Measurements from ENCODE around the gene ESYT3.
"Not testable (repeated sequence)": the region's sequence is repeated elsewhere in the genome, so short reads cannot be mapped to it uniquely, and the experiment has no call there.

The ESYT3 gene

DNA sequence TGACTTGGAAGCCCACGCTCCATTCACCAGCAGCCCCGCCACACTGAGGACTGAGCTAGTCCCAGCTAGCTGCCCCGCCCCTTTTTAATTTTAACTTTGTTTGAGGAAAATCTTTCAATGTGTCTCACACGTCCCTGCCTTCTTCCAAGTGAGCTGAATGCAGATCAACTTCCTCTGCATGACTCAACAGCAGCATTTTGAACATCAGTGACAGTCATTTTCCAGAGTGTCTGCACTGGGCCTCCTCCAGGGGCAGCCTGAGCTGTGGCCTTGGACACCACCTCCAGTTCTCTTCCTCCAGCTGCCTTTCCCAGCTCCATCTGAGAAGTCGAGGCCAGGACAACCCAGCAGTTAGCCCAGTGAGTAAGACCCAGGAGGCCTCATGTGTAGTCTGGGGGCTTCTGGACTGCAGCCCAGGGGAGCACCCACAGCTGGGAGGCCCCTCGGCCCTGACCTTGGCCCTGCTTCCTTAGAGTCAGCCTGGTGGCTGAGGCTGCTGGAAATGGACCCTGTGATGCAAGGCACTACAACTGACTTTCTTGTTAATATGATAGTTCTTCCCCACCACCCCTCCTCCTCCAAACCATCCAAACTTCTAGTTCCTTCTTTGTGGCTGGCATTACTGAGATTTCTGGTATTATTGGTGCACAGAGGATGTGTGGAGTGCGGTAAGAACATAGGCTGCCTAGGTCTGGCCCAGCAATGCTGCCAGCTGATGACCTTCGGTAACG is 21.4 kb upstream of the ESYT3 start:
- DNase-seq = no peak

DNA sequence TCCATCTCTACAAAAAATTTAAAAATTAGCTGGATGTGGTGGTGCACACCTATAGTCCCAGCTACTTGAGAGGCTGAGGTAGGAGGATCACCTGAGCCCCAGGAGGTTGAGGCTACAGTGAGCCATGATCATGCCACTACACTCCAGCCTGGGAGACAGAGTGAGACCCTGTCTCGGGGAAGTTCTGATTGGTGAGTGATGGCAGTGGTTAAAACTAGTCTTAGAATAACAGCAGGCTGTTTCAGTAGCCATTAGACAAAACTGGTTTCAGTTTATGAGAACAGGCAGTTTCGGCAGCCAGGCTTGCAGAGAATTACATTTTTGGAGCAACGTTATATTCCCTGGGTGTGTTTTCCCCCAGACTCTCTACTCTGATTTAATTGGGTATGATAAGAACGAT is 18.2 kb upstream of the ESYT3 start:
- not testable (repeated sequence) for DNase-seq

DNA sequence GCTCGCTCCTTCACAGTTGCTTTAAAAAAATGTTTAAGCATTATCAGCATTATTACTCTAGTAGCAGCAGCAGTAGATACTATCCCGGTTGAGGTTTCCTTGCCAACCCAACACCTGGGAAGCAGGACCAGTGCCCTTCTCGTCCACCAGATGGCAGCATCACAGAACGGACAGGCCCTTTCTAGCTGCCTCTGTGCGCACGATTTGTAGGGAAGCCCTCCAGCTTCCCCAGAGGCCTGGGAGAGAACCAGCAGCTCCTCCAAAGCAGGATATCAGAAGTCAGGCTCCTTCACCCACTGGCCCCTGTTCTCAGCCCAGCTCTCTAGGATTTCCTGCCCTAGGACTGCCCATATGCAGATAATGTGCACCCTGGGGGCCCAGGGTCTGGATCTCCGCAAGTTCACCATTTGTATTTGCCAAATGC is 16.8 kb upstream of the ESYT3 start:
- DNase-seq = peak; percentile 76

DNA sequence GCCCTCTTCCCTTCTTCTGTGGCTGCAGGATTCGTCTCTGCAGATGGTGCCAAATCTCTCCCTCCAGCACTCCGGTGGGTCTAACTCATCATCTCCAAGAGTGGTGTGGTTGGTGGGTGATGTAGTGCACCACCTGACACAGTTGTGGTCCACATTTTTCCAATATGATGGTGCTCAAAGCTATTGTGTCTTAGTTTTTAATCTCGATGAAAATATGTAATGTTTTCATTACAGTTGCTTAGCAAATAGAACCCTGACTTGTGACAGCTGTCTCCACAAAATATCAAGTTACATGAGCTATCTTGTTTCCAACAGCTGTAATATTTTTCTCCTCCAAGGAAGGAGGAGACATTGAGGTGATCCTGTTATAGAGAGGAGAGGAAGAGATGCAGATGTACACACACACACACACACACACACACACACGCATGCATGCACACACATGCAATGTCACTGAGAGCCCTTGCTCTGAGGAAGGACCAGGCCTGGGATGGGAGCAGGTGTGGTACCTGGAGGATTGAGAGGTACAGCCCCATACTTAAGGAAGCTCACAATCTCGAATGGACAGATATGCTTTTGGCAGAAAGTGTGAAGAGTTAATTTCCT is 15.7 kb upstream of the ESYT3 start:
- no peak for DNase-seq

DNA sequence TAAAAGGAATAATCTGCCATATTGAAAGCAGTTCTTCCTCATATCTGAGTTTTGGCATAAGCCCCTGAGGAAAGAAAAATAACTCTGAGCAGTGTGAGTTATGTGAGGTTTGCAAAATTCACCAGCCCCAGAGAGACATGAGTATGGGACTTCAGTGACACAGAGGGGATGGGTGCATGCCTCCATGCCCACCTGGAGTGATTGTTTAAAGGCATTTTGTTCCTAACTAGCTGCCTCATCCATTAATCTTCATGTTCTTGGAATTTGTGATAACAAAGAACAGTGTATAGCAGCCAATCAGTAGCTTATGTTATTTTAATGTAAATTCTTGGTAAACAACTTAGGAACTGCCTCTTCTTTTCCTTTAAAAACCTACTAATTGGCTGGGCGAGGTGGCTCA is 11.1 kb upstream of the ESYT3 start:
- DNase-seq = no peak

DNA sequence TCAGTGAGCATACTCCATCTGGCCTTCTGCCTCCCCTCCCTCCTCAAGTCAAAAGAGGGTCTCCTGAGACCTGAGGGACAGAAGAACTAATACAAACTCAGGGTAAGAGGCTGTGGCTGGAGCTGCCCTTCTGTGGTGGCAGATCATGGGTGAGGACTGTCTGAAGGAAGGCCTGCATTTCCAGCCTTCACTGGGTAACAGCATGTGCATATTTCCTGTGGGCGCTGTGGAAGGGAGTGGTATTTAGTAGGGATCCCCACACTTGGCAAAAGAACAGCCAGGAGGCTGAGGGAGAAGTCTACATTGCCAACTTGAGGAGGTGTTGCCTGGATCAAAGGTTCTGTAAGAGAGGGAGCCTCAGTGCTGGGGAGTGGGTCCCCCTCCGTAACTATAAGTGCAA is 10.1 kb upstream of the ESYT3 start:
- no peak for DNase-seq

DNA sequence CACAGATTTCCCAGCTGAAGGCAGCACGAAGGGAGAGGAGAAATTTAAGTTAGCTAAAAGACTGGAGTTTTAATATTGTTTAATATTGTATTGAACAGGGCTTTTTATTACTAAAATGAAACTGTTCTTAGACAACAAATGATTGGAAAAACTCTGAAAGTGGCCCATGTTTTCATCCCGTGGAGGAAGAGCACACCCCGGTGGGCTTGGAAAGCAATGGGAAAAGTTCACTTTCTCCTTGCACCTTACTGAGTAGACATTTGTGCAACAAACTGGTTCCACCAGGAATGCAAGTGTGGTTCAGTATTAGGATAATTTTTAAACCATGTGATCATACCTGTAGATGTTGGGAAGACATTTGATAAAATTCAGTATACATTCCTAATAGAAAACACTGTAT is 8.2 kb upstream of the ESYT3 start:
- DNase-seq = no peak

DNA sequence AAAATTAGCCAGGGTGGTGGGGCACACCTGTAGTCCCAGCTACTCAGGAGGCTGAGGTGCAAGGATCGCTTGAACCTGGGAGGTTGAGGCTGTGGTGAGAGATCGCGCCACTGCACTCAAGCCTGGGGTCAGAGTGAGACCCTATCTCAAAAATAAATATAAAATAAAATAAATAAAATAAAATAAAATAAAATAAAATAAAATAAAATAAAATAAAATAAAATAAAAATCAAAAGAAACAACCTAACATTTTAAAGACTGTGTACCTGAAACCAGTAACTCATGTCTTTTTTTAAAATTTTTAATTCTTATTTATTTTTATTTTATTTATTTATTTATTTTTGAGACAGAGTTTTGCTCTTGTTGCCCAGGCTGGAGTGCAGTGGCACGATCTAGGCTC is 7.7 kb upstream of the ESYT3 start:
- DNase-seq = not testable (repeated sequence)

DNA sequence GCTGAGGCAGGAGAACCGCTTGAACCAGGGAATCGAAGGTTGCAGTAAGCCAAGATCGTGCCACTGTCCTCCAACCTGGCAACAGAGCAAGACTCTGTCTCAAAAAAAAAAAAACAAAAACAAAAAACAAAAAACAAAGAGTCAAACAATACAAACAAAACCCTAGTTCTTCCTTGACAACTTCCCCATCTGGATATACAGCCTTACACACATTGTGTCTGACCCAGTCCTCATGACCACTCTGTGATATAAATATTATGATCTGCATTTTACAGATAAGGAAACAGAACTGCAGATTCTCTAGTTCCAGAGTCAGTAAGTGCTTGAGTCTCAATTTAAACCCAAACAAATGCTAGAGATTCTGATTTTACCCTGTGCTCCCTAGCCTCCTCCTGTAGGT is 4.8 kb upstream of the ESYT3 start:
- no peak for DNase-seq

DNA sequence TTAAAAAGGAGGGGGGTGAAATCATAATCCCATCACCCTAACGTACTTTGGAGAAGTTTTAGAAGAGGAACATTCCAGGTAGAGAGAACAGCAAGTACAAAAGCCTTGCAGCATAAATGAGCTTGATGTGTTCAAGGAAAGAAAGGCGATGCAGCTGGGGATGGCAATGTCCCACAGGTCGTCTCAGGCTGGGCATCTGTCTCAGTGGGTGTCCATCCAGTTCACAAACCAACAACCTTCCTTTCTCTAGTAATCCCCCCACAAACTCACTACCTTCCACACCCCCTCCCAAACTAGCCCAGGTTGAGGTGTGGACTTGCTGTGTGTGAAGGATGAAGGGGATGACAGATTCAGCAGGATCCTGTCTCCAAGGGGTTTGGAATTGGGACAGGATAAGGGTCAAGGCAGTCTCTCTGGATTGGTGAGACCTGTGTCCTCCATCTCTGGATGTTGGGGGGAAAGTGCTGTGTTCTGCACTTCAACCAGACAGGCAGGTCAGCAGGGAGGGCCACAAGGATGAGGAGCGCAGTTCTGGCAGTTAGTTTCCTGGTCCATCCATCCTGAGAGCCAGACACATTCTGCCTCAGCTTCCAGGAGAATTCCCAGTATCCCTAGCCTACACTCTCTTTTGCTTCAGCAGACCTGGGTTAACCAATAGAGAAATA is 1.7 kb upstream of the ESYT3 start:
- DNase-seq = no peak

DNA sequence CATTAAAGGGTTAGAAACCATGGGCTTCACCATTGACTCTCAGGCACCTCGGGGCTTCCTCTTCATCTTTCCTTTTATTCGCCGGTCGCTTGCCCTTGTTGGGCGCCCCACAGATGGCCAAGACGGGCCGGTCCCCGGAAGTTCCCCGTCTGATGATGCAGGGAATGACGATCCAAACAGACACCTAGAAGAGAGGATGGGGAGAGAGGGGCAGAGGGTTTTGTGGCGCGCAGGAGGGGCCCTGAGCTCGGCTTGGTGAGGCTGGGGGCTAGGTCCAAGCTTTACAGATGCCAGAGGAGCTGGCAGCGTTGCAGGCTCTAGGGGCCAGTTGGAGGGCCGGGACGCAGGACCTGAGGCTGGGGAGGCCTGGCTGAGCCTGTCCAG is 532 bp upstream of the ESYT3 start:
- DNase-seq = no peak

DNA sequence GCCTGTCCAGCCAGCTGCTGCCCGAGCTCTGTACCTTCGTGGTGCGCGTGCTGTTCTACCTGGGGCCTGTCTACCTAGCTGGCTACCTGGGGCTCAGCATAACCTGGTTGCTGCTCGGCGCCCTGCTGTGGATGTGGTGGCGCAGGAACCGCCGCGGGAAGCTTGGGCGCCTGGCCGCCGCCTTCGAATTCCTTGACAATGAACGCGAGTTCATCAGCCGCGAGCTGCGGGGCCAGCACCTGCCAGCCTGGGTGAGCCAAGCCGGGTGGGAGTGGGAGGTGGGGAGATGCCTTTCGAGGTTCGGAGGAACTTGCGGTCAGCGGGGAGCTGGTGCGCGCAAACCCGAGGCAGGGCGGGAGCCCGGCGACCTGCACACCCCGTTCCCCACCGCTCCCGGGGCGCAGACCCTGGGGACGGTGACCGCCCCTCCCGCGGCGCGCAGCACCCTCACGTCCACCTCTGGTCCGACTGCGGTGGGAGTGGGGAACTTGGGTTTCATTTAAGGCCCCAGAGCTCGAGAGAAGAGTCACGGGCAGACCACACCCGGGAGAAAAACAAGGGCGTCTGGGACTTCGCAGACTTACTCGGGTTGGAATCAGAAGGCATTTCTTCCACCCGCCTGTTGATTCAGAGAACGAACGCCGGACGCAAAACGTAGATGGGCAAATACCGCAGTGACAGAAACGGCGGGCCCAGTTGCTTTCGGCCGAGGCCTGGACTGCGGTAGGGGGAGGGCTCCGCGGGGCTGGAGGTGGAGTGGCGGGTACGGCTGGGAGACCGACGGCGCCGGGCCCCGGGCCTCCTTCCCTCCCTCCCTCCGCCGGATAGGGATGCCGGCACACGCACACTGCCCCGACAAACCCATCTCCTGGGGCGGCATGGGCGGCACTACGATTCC is 708 bp downstream of the ESYT3 start:
- DNase-seq = no peak

DNA sequence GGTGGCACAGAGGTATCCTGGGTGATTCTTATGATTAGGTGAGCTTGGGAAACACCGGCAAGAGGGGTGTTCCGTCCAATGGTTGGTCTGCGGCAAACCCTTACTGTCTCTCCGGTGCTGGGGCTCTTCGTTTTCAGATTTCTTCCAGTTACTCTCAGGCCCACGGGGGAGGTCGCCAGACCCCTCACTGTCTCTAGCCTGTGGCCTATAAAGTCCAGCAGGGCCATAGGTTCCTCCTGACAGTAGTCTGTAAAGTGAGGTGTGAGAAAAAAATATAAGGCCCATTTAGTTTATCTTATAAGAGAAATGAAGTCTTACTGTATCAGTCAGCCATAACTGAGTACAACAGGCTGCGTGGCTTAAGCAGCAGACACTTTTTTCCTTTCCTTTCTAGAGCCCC is 1.4 kb downstream of the ESYT3 start:
- DNase-seq = no peak

DNA sequence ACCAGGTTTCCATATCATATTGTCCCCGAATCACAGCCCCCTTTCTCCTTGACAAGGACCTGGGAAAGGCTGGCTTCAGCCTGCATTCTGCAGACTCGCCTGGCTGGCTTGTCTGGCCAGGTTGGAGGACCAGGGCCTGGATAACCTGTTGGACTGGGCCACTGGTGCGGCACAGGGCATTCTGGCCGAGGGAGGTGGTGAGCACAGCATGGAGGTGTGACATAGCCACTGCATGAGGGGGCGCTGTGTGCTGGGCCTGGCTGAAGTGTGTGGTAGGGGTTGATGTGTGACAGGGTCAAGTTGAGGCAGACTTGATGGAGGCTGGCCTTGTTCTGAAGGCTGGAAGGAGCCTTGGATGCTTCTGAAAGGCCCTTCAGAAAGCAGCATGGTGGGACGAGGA is 2.9 kb downstream of the ESYT3 start:
- DNase-seq = no peak

DNA sequence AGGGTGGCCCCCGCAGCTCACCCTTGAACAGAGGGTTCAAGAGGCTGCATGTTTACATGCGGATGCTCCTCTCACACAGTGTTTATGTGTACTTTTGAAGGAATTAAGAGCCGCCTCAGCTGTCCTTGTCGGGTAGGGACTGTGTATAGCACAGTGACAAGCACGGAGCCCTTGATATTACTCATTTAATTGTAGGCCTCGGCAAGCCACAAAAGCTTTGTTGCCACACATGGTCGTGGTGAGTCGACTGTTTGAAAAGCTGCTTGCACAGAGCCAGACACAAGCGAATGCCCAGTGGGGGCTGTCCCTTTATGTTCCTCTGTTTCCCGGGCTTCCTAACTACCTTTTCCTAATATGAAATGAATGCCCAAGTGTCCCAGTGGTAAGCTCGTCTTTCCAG is 4.5 kb downstream of the ESYT3 start:
- no peak for DNase-seq

DNA sequence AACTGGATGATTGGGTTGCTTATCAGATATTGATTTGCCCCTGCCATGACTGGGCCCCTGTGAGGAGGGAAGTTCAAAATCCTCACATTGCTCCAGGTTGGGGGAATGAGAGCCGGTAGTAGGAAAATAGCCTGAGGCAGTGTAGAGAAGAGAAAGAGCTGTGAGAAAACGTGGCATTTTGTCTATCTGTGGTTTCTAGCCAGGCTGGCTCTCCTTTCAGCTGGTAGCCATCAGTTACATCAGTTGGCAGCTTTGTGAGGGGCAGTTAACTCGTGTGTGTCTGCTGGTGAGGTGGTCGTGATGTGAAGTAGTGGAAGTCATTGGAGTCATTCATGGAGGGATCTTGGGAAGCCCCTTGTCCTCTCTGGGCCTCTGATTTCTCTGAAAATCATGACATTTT is 5.2 kb downstream of the ESYT3 start:
- no peak for DNase-seq

DNA sequence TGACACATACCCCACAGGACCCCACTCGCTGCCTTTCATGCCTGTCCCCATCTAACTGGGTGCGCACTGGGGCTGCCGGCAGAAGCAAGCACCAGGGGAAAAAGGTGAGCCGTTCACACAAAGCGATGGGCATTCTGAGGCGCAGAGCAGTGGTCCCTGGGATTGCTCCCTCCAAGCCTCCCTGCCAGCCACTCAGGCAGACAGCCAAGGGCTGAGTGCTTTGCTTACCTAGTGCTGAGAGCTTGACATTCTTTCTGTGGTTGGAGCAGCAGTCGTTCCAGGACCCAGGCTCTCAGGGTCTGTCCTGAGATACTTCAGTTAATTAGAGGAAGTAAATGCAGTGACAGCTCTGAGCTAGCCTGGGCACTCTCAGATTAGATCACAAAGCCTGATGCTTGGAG is 5.7 kb downstream of the ESYT3 start:
- DNase-seq = no peak

DNA sequence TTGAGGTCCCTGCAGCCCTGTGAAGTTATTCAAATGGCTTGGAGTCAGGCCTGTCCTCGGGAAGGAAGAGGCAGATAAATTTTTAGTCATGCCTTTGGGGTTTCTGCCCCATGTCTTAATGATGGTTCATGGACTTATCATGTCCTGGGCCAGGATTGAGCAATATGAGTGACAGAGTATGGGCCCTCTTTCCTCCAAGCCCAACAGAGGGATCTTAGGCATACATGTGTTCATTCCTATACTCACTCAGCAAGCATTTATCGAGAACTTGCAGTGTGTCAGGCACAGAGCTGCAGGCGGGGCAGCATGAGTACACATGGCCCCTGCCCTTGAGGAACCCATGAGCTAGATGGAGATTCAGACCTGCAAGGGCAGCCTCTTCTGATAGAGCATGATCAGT is 6.2 kb downstream of the ESYT3 start:
- DNase-seq = no peak

DNA sequence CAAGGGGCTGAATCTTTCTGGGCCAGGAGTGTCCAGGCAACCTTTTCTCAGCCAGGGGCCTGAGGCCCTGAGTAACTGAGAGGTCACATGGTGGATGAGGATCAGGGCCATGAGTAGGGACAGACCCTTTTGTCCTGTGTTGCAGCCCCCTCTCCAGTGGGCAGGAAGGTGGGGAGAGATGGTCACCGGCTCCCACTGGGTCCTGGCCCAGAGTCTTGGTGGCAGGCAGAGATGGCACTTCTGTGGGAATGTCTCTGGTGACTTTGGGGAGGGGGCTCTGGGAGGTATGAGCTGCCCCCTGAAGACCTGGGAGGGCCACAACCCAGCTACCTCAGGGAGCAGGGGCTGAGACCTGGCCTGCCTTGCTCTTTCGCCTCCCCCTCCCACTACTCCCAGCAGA is 6.8 kb downstream of the ESYT3 start:
- no peak for DNase-seq

DNA sequence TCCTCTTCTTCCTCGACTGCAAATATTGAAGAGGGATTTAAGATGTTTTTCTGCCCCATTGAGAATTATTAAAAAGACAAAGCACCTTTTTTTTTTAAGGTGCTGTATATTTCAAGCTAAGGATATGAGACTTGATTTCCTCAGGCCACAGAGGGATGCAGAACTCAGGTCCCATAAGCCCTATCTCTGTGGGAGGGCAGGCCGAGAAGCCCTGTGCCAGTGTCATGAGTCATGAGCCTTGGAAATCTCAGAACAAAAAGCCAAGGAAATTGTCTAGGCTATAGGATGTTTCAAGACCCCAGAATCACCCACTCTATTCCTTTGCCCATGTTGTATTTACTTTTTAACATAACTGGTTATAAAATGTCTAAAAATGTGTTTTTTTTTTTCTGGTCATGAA is 7.3 kb downstream of the ESYT3 start:
- DNase-seq = no peak

DNA sequence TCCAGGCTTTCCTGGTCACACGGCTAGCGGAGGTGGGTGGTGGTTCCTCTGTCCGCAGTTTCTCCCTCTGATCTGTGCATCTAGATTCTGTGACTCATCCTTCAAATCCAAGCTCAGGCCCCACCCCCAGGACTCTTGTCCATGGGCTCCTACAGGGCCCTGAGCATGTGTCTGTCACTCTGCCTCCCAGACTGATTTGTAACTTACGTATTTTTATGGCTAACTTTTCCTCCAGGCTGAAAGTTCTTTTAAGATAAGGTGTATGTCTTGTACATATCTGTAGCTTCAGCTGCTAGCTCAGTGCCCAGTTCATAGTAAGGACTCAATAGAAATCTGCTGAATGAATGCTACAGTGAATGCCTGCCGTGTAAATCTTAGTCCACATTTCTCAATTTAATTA is 8.0 kb downstream of the ESYT3 start:
- no peak for DNase-seq

DNA sequence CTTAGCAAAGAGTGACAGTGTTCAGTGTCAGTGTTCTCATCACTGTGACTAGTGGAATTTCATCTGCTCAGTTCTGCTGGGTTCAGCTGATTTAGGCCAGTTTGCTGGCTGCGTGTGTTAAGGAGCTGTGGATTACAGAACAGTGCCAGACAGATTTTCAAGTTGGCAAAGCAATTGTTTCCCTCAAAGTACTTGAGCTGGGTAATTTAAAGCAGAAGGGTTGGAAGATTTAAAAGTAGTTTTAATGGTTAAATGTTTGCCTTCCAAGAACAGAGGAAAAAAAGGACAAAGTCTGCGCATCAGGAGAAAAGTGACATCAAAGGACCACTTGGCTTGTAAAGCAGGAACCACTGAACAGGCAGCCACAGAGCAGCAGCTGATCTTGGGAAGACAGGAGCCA is 8.7 kb downstream of the ESYT3 start:
- DNase-seq = no peak
